HL-60 (cell line): ENCODE data around the gene TAGAP.

ENCODE experiments used
- DNase-seq, 2 experiments: peaks; one replicate each; pipeline ENCODE4 v3.0.0-alpha.2; 2010 to 2020; ENCODE audit warnings: low read depth in 1 of 2, low spot score in 1 of 2
- H3K27ac ChIP-seq: fragments of 250-450 bp; sonication (Bioruptor Pico); replicated peaks from 2 replicates; pipeline ENCODE4 v1.5.1; 2020; ENCODE audit warnings: mild to moderate bottlenecking, moderate library complexity
- H3K27me3 ChIP-seq: fragments of 250-450 bp; sonication (Bioruptor Pico); 2 replicates; pipeline ENCODE4 v1.5.1; 2021; ENCODE audit warnings: mild to moderate bottlenecking, moderate library complexity; ENCODE audit not compliant: insufficient read depth, poor library complexity, severe bottlenecking
- H3K4me3 ChIP-seq: replicated peaks from 2 replicates; pipeline ENCODE4 v1.5.1; 2011; ENCODE audit warnings: mild to moderate bottlenecking, control low read depth, low read length; ENCODE audit not compliant: insufficient read depth
- GABPA ChIP-seq: IDR thresholded peaks from 2 replicates; pipeline ENCODE4 v1.6.1; 2012; ENCODE audit warnings: low read depth
- POLR2AphosphoS5 ChIP-seq: IDR thresholded peaks from 2 replicates; pipeline ENCODE4 v1.6.1; 2012; ENCODE audit warnings: low read depth
- REST ChIP-seq: IDR thresholded peaks from 2 replicates; pipeline ENCODE4 v1.6.1; 2012; ENCODE audit warnings: low read depth; ENCODE audit not compliant: insufficient replicate concordance
- SPI1 ChIP-seq: IDR thresholded peaks from 2 replicates; pipeline ENCODE4 v1.6.1; 2012; ENCODE audit warnings: low read depth, mild to moderate bottlenecking, borderline replicate concordance
- TF ChIP-seq, protein P1 (sequence below): IDR thresholded peaks from one replicate; pipeline ENCODE4 v1.5.1; 2011; ENCODE audit warnings: low read length, control low read depth, inconsistent platforms; ENCODE audit not compliant: insufficient read depth

Gene TAGAP

DNA sequence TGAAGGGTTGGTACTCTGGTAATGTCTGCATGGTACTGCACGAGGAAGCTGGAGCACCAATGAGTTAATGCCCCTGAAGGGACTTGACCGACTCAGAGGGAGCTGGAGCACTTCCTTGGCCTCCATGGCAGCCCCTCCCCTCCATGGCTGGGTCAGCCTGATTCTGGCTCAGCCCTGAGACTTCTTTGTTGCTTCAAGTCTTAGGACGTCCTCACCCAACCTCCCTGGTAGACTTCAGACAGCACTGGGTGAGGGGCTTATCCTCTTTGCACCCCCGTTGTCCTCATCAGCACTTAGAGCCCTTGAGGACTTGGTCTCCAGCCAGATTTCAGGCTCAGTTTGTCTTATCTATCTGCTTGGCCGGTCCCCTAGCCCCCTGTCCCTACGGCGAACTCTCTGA is 16.4 kb upstream of the TAGAP start:
- TF ChIP-seq SPI1 (no peak), POLR2AphosphoS5 (no peak), REST (no peak), GABPA (no peak)
- TF ChIP-seq, protein P1, sequence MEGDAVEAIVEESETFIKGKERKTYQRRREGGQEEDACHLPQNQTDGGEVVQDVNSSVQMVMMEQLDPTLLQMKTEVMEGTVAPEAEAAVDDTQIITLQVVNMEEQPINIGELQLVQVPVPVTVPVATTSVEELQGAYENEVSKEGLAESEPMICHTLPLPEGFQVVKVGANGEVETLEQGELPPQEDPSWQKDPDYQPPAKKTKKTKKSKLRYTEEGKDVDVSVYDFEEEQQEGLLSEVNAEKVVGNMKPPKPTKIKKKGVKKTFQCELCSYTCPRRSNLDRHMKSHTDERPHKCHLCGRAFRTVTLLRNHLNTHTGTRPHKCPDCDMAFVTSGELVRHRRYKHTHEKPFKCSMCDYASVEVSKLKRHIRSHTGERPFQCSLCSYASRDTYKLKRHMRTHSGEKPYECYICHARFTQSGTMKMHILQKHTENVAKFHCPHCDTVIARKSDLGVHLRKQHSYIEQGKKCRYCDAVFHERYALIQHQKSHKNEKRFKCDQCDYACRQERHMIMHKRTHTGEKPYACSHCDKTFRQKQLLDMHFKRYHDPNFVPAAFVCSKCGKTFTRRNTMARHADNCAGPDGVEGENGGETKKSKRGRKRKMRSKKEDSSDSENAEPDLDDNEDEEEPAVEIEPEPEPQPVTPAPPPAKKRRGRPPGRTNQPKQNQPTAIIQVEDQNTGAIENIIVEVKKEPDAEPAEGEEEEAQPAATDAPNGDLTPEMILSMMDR: no peak
- Histone ChIP-seq H3K27ac (peak overlapping the region; percentile 82), H3K27me3 (no peaks in the 10 kb centered on the region), H3K4me3 (no peak overlapping the region)
- no peak for DNase-seq

DNA sequence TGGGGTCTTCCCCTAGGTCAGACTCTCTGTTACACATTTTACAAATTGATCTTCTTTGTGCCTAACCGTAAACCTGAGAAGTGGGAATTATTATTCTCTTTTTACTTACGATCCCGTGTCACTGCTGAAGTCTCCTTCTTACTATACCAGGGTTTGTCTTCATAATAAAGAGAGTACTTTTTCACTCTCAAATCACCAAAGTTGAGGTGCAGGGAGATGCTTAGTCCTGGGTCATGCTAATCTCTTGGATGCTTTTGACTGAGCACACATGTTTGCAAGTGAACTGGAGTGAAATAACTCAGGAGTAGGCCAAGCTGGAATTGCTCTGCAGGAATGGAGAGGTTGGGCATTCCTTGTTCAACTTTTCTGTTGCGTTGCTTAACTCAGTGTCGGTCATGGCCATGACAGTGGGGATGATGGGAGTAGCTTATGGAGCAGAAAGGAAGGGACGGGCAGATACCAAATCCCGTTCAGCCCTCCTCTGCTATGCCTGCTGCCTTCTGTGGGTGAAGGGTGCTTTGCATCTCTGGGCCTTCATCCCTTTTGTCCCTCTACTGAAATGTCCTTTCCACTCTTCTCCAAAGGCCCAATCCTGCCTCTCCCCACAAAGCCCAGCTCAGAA is 15.2 kb upstream of the TAGAP start:
- Histone ChIP-seq H3K4me3 (no peak overlapping the region), H3K27me3 (no peaks in the 10 kb centered on the region), H3K27ac (no peak overlapping the region)
- TF ChIP-seq REST (no peak), GABPA (no peak), POLR2AphosphoS5 (no peak), SPI1 (no peak)
- TF ChIP-seq, protein P1: no peak
- no peak for DNase-seq

DNA sequence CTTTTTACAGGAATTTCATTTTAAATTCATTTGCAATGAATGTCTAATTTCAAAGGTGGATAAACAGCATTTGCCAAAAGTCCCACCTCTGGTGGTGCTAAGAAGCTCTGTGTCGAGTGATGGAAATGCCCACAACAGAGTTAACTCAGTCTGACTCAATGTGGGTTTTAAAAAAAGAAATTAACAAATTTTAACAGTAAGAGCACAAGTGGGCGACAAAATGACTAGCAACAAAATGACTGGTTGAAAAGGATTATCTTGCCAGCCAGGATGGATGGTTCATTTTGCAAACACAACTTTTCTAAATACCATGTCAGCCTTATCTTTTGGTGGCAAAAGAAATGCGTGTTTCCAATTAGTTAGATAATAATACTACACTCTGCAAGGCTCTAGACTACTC is 14.3 kb upstream of the TAGAP start:
- TF ChIP-seq GABPA: no peak
- no peak for TF ChIP-seq REST
- TF ChIP-seq, protein P1: no peak
- TF ChIP-seq SPI1: no peak
- no peak for TF ChIP-seq POLR2AphosphoS5
- Histone ChIP-seq H3K27ac (no peak overlapping the region), H3K27me3 (no peaks in the 10 kb centered on the region), H3K4me3 (no peak overlapping the region)
- DNase-seq: no peak
